HG03159 (cell line): ENCODE data around the gene ZDHHC11.

ENCODE experiments used
- ATAC-seq: cut with Tn5 transposase; IDR thresholded peaks from one replicate; pipeline ENCODE4 v1.9.1; 2021; ENCODE audit warnings: mild to moderate bottlenecking, moderate library complexity; ENCODE audit not compliant: unreplicated experiment

ZDHHC11 gene

GRCh38 chr5:850511-851006, at the start of gene ZDHHC11:
Gene ZDHHC11 (minus strand): TSS chr5:850986. CDS start chr5:850602, 384 bp downstream.
- no peak for ATAC-seq

- no peak for ATAC-seq
Observed at GRCh38 chr5:893711-894110, 42.9 kb upstream of the ZDHHC11 start.

- ATAC-seq, result peak; percentile 23
Observed at GRCh38 chr5:893137-893506, 42.3 kb upstream of the ZDHHC11 start.

GRCh38 chr5:892394-893136, 41.8 kb upstream of the ZDHHC11 start, which contains the start of the genes BRD9 and TRIP13:
Gene BRD9 (minus strand): TSS chr5:892801. CDS start chr5:892657, 144 bp downstream.
Gene TRIP13 (plus strand): TSS chr5:892884. CDS start chr5:892999, 115 bp downstream.
- ATAC-seq, result peak; percentile 96

GRCh38 chr5:891837-892393, 41.1 kb upstream of the ZDHHC11 start:
- ATAC-seq, result no peak

- ATAC-seq, result no peak
Observed at GRCh38 chr5:891117-891836, 40.5 kb upstream of the ZDHHC11 start.

- no peak for ATAC-seq
Observed at GRCh38 chr5:889075-889710, 38.4 kb upstream of the ZDHHC11 start.

GRCh38 chr5:888638-889035, 37.9 kb upstream of the ZDHHC11 start:
- no peak for ATAC-seq

GRCh38 chr5:887947-888637, 37.3 kb upstream of the ZDHHC11 start:
- no peak for ATAC-seq

- ATAC-seq, result no peak
Observed at GRCh38 chr5:886716-887325, 36.0 kb upstream of the ZDHHC11 start.

- no peak for ATAC-seq
Observed at GRCh38 chr5:886036-886435, 35.2 kb upstream of the ZDHHC11 start.

GRCh38 chr5:885529-885928, 34.7 kb upstream of the ZDHHC11 start:
- no peak for ATAC-seq

- ATAC-seq, result no peak
Observed at GRCh38 chr5:885127-885442, 34.3 kb upstream of the ZDHHC11 start.

- no peak for ATAC-seq
Observed at GRCh38 chr5:884345-885126, 33.8 kb upstream of the ZDHHC11 start.

GRCh38 chr5:883475-884181, 32.8 kb upstream of the ZDHHC11 start:
- no peak for ATAC-seq

- no peak for ATAC-seq
Observed at GRCh38 chr5:882253-883183, 31.7 kb upstream of the ZDHHC11 start.

- no peak for ATAC-seq
Observed at GRCh38 chr5:881551-881935, 30.8 kb upstream of the ZDHHC11 start.
